Loucy (cell line): Measurements from ENCODE around the gene CBFB.

ENCODE experiments used
- H2AFZ ChIP-seq: fragments of 200-600 bp; sonication (generic); 2 replicates; pipeline ENCODE4 v1.6.0; 2016; ENCODE audit warnings: antibody characterized with exemption, mild to moderate bottlenecking, low read length, moderate library complexity
- H3F3A ChIP-seq: fragments of 200-600 bp; 2 replicates; pipeline ENCODE4 v1.6.0; 2016; ENCODE audit warnings: antibody characterized with exemption, low read depth, mild to moderate bottlenecking
- H3K27me3 ChIP-seq: fragments of 200-600 bp; sonication (generic); 2 replicates; pipeline ENCODE4 v1.6.1; 2014; ENCODE audit warnings: low read length, mild to moderate bottlenecking; ENCODE audit not compliant: insufficient read depth, poor library complexity, severe bottlenecking
- H3K36me3 ChIP-seq: fragments of 200-600 bp; sonication (generic); 2 replicates; pipeline ENCODE4 v1.6.1; 2016; ENCODE audit warnings: low read length; ENCODE audit not compliant: insufficient read depth
- H3K4me1 ChIP-seq: fragments of 200-600 bp; sonication (generic); 2 replicates; pipeline ENCODE4 v1.5.1; 2014; ENCODE audit warnings: low read length, mild to moderate bottlenecking; ENCODE audit not compliant: insufficient read depth, poor library complexity, severe bottlenecking
- H3K4me2 ChIP-seq: fragments of 200-600 bp; sonication (generic); 2 replicates; pipeline ENCODE4 v1.6.0; 2014; ENCODE audit warnings: antibody characterized with exemption, low read length, low read depth, mild to moderate bottlenecking; ENCODE audit not compliant: poor library complexity, severe bottlenecking
- H3K4me3 ChIP-seq: fragments of 200-600 bp; sonication (generic); 2 replicates; pipeline ENCODE4 v1.5.1; 2014; ENCODE audit warnings: low read length, mild to moderate bottlenecking, mixed read lengths; ENCODE audit not compliant: poor library complexity, severe bottlenecking
- H3K79me2 ChIP-seq: fragments of 200-600 bp; sonication (generic); 2 replicates; pipeline ENCODE4 v1.6.1; 2014; ENCODE audit warnings: low read length; ENCODE audit not compliant: insufficient read depth
- H3K9ac ChIP-seq: fragments of 200-600 bp; sonication (generic); 2 replicates; pipeline ENCODE4 v1.6.0; 2014; ENCODE audit warnings: mild to moderate bottlenecking, low read depth, low read length, moderate library complexity; ENCODE audit not compliant: poor library complexity, severe bottlenecking
- H3K9me2 ChIP-seq: fragments of 200-600 bp; sonication (generic); replicated peaks from 2 replicates; pipeline ENCODE4 v1.6.1; 2016; ENCODE audit warnings: low read depth, low read length, mixed read lengths
- H3K9me3 ChIP-seq: fragments of 200-600 bp; sonication (generic); 2 replicates; pipeline ENCODE4 v1.6.1; 2014; ENCODE audit warnings: mild to moderate bottlenecking, antibody characterized with exemption, low read length, low read depth; ENCODE audit not compliant: insufficient read depth
- H4K20me1 ChIP-seq: fragments of 200-600 bp; sonication (generic); 2 replicates; pipeline ENCODE4 v1.6.0; 2014; ENCODE audit warnings: antibody characterized with exemption, low read length, mild to moderate bottlenecking; ENCODE audit not compliant: insufficient read depth, poor library complexity, severe bottlenecking
- EZH2phosphoT487 ChIP-seq: fragments of 200-600 bp; IDR thresholded peaks from 2 replicates; pipeline ENCODE4 v1.6.1; 2018; ENCODE audit warnings: antibody characterized with exemption, mild to moderate bottlenecking, moderate library complexity, borderline replicate concordance
- TF ChIP-seq, protein P1 (sequence below): fragments of 200-600 bp; sonication (generic); conservative IDR thresholded peaks from 2 replicates; pipeline ENCODE4 v1.5.1; 2014; ENCODE audit warnings: mild to moderate bottlenecking, antibody characterized with exemption, low read length

Gene CBFB

DNA sequence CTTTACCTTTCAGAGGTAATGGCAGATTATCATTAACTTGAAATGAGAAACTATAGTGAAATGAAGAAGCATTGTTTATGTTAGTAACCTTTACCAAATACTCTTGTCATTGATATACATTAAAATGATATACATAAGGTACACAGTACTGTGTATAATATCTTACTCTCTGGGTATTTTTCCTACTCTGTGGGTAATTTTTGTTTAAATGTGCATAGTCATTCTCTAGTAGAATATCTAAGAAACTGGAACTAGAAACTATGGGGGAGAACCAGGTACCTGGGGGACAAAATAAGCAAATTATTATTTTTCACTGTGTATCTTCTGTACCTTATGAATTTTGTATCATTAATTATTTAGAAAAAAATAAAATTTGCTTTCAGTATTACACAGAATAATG is 60.2 kb downstream of the CBFB start:
- no peaks in the 10 kb centered on the region for H3K27me3 ChIP-seq
- no peak overlapping the region for H2AFZ ChIP-seq
- no peak overlapping the region for H3K9ac ChIP-seq
- peaks cover 68% of the 10 kb centered on the region; the same call in 1 of the 2 replicates for H3K36me3 ChIP-seq
- no peaks in the 10 kb centered on the region for H3K9me3 ChIP-seq
- no peaks in the 10 kb centered on the region for H3K4me1 ChIP-seq
- H3K9me2 ChIP-seq = no peaks in the 10 kb centered on the region
- H3K4me2 ChIP-seq = no peak overlapping the region
- no peak overlapping the region for H3K4me3 ChIP-seq
- TF ChIP-seq, protein P1, sequence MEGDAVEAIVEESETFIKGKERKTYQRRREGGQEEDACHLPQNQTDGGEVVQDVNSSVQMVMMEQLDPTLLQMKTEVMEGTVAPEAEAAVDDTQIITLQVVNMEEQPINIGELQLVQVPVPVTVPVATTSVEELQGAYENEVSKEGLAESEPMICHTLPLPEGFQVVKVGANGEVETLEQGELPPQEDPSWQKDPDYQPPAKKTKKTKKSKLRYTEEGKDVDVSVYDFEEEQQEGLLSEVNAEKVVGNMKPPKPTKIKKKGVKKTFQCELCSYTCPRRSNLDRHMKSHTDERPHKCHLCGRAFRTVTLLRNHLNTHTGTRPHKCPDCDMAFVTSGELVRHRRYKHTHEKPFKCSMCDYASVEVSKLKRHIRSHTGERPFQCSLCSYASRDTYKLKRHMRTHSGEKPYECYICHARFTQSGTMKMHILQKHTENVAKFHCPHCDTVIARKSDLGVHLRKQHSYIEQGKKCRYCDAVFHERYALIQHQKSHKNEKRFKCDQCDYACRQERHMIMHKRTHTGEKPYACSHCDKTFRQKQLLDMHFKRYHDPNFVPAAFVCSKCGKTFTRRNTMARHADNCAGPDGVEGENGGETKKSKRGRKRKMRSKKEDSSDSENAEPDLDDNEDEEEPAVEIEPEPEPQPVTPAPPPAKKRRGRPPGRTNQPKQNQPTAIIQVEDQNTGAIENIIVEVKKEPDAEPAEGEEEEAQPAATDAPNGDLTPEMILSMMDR = no peak
- no peak for TF ChIP-seq EZH2phosphoT487
- H3K79me2 ChIP-seq = peaks cover 31% of the 10 kb centered on the region
- peaks cover 8% of the 10 kb centered on the region for H4K20me1 ChIP-seq
- no peaks in the 10 kb centered on the region for H3F3A ChIP-seq

DNA sequence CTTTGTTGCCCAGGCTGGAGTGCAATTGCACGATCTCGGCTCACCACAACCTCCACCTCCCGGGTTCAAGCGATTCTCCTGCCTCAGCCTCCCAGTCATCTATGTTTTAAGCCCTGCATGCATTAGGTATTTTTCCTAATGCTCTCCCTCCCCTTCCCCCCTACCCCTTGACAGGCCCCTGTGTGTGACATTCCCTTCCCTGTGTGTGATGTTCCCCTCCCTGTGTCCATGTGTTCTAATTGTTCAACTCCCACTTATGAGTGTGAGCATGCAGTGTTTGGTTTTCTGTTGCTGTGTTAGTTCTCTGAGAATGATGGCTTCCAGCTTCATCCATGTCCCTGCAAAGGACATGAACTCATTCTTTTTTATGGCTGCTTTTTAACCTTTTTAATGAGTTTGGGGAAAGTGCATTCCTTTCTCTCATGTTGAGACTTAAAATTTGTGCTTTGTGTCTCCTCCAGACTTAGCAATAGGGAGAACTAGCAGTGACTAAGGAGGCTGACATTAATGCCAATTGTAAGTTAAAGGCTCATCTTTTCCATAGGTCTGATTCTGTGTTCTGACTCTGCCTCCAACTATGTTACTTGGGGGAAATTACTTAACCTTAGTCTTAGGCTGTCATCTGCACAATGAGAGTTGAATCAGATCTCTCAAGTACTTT is 63.1 kb downstream of the CBFB start:
- H3K4me3 ChIP-seq = no peak overlapping the region

DNA sequence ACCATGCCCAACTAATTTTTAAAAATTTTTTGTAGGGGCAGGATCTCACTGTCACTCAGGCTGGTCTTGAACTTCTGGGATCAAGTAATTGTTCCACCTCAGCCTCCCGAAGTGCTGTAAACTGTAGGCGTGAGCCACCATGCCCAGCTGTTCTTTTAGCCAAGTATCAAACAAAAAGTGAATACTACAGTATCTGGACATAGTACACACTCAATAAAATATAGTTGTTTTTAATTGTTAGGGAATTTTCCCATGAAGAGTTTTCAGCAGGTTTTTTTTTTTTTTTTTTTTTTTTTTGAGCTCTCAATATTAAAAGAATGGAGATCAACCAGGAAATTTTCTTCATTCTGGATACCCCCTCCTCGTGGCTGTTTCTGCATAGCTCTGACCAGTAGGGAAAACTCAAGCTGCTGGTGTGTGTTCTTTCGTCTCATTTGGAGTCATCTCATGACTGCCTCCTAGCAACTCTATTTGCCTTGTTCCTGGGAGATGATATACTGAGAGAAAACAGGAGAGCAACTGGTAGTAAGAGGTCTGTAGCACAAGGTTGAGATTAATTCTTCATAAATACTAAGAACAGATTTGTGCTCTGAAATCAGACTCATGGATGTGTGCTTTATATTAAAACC is 64.3 kb downstream of the CBFB start:
- TF ChIP-seq EZH2phosphoT487 = no peak
- TF ChIP-seq, protein P1 = no peak
- peaks cover 47% of the 10 kb centered on the region; the same call in 1 of the 2 replicates for H3K36me3 ChIP-seq

More for the DNA sequence above, 63.1 kb downstream of the CBFB start:
- no peaks in the 10 kb centered on the region for H3K9me2 ChIP-seq
- TF ChIP-seq, protein P1 = no peak
- TF ChIP-seq EZH2phosphoT487 = no peak
- H3K9ac ChIP-seq = no peak overlapping the region
- H3K27me3 ChIP-seq = no peaks in the 10 kb centered on the region
- no peaks in the 10 kb centered on the region for H3K4me1 ChIP-seq
- no peaks in the 10 kb centered on the region for H3F3A ChIP-seq
- peaks cover 12% of the 10 kb centered on the region for H4K20me1 ChIP-seq
- H2AFZ ChIP-seq = no peak overlapping the region
- H3K9me3 ChIP-seq = no peaks in the 10 kb centered on the region
- peaks cover 36% of the 10 kb centered on the region for H3K79me2 ChIP-seq
- H3K4me2 ChIP-seq = no peak overlapping the region
- peaks cover 54% of the 10 kb centered on the region; the same call in 1 of the 2 replicates for H3K36me3 ChIP-seq

More for the DNA sequence above, 64.3 kb downstream of the CBFB start:
- H3K9me3 ChIP-seq = no peaks in the 10 kb centered on the region
- no peak overlapping the region for H3K4me2 ChIP-seq
- H3K79me2 ChIP-seq = peaks cover 36% of the 10 kb centered on the region
- no peak overlapping the region for H3K4me3 ChIP-seq
- no peak overlapping the region for H2AFZ ChIP-seq
- no peaks in the 10 kb centered on the region for H3K27me3 ChIP-seq
- H3F3A ChIP-seq = no peaks in the 10 kb centered on the region
- no peaks in the 10 kb centered on the region for H3K4me1 ChIP-seq
- peaks cover 12% of the 10 kb centered on the region for H4K20me1 ChIP-seq
- H3K9ac ChIP-seq = no peak overlapping the region
- H3K9me2 ChIP-seq = no peaks in the 10 kb centered on the region
